GM20431 (cell line): ENCODE results near the gene ATP6V1C2.
"Not testable (repeated sequence)": the region's sequence is repeated elsewhere in the genome, so short reads cannot be mapped to it uniquely, and the experiment has no call there.

ENCODE experiments used
- in situ Hi-C: fragments of 300-500 bp; cut with MseI, MboI; formaldehyde crosslinking; loops from one replicate; pipeline ENCODE4 v1.15.0; 2020; ENCODE audit warnings: low sequenced_read_pairs; ENCODE audit not compliant: unreplicated experiment

Gene ATP6V1C2

GRCh38 chr2:10780821-10781220, 59.4 kb downstream of the ATP6V1C2 start:
- in situ Hi-C loops, result not testable (repeated sequence)

GRCh38 chr2:10781746-10782145, 60.3 kb downstream of the ATP6V1C2 start:
- in situ Hi-C loops, result no loop called here

- in situ Hi-C loops, result no loop called here
Observed at GRCh38 chr2:10783421-10783820, 62.0 kb downstream of the ATP6V1C2 start.

- in situ Hi-C loops, result no loop called here
Observed at GRCh38 chr2:10784719-10785118, 63.3 kb downstream of the ATP6V1C2 start.

GRCh38 chr2:10785260-10785659, 63.8 kb downstream of the ATP6V1C2 start:
- in situ Hi-C loops, result no loop called here

GRCh38 chr2:10786240-10786982, 65.0 kb downstream of the ATP6V1C2 start:
- in situ Hi-C loops, result no loop called here

GRCh38 chr2:10787176-10787968, 65.9 kb downstream of the ATP6V1C2 start:
- in situ Hi-C loops, result no loop called here

- in situ Hi-C loops, result no loop called here
Observed at GRCh38 chr2:10788855-10789254, 67.4 kb downstream of the ATP6V1C2 start.

GRCh38 chr2:10790228-10790973, 69.0 kb downstream of the ATP6V1C2 start:
- in situ Hi-C loops, result no loop called here

GRCh38 chr2:10792001-10792634, 70.7 kb downstream of the ATP6V1C2 start:
- in situ Hi-C loops, result no loop called here

- in situ Hi-C loops, result no loop called here
Observed at GRCh38 chr2:10792660-10793400, 71.4 kb downstream of the ATP6V1C2 start.

GRCh38 chr2:10793816-10794215, 72.4 kb downstream of the ATP6V1C2 start:
- in situ Hi-C loops, result no loop called here

- in situ Hi-C loops, result no loop called here
Observed at GRCh38 chr2:10794876-10795275, 73.4 kb downstream of the ATP6V1C2 start.

- in situ Hi-C loops, result no loop called here
Observed at GRCh38 chr2:10795508-10796046, 74.1 kb downstream of the ATP6V1C2 start.

GRCh38 chr2:10796703-10797102, 75.3 kb downstream of the ATP6V1C2 start:
- in situ Hi-C loops, result no loop called here

- in situ Hi-C loops, result no loop called here
Observed at GRCh38 chr2:10798783-10799182, 77.4 kb downstream of the ATP6V1C2 start.

- in situ Hi-C loops, result no loop called here
Observed at GRCh38 chr2:10800163-10800562, 78.7 kb downstream of the ATP6V1C2 start.

GRCh38 chr2:10802657-10803056, 81.2 kb downstream of the ATP6V1C2 start:
- in situ Hi-C loops, result no loop called here

- in situ Hi-C loops, result not testable (repeated sequence)
Observed at GRCh38 chr2:10805990-10806389, 84.6 kb downstream of the ATP6V1C2 start.
